H1 (cell line): ENCODE results near the gene ADD1.

ENCODE experiments used
- ASH2L ChIP-seq: fragments of 200-600, 300-600 bp; sonication (generic); IDR thresholded peaks from one replicate; pipeline ENCODE4 v1.7.1; 2017; ENCODE audit warnings: low read length
- CBX5 ChIP-seq: fragments of 300-800, 300-1000 bp; sonication (generic); IDR thresholded peaks from 2 replicates; pipeline ENCODE4 v1.7.1; 2016; ENCODE audit warnings: antibody characterized with exemption, low read length, low read depth
- EP300 ChIP-seq, 2 experiments: IDR thresholded peaks; 1 replicate in 1 of 2; 2 replicates in 1 of 2; pipeline ENCODE4 v1.6.1; 2011 to 2012; ENCODE audit warnings: low read depth in 2 of 2, low read length in 2 of 2, mild to moderate bottlenecking in 2 of 2, borderline replicate concordance in 1 of 2, inconsistent platforms in 1 of 2, moderate library complexity in 1 of 2
- EZH2 ChIP-seq: fragments of 200-600 bp; sonication (generic); IDR thresholded peaks from 2 replicates; pipeline ENCODE4 v1.7.1; 2012; ENCODE audit warnings: low read depth, mild to moderate bottlenecking, moderate library complexity, low read length, inconsistent platforms; ENCODE audit not compliant: severe bottlenecking
- GABPA ChIP-seq: IDR thresholded peaks from 2 replicates; pipeline ENCODE4 v1.6.1; 2011; ENCODE audit warnings: mild to moderate bottlenecking, low read length, moderate library complexity, borderline replicate concordance; ENCODE audit not compliant: insufficient read depth
- GTF2F1 ChIP-seq: IDR thresholded peaks from 2 replicates; pipeline ENCODE4 v1.6.1; 2012; ENCODE audit warnings: low read depth, low read length, improper control_type of control experiment, borderline replicate concordance
- JUN ChIP-seq: IDR thresholded peaks from 2 replicates; pipeline ENCODE4 v1.6.1; 2011; ENCODE audit warnings: low read depth, mild to moderate bottlenecking, improper control_type of control experiment, low read length
- KDM1A ChIP-seq: fragments of 200-600, 300-600 bp; sonication (generic); IDR thresholded peaks from 2 replicates; pipeline ENCODE4 v1.7.1; 2016; ENCODE audit warnings: mild to moderate bottlenecking, low read length, borderline replicate concordance
- POLR2A ChIP-seq, 2 experiments: IDR thresholded peaks; 1 replicate in 1 of 2; 2 replicates in 1 of 2; pipeline ENCODE4 v1.6.1; 2011; ENCODE audit warnings: low read depth in 2 of 2, low read length in 2 of 2, mild to moderate bottlenecking in 2 of 2; ENCODE audit errors: control extremely low read depth in 1 of 2
- POLR2AphosphoS5 ChIP-seq: IDR thresholded peaks from 2 replicates; pipeline ENCODE4 v1.6.1; 2011; ENCODE audit warnings: low read depth, low read length
- YY1 ChIP-seq: IDR thresholded peaks from 2 replicates; pipeline ENCODE4 v1.6.1; 2011; ENCODE audit warnings: low read depth, mild to moderate bottlenecking, low read length
- ZNF274 ChIP-seq: IDR thresholded peaks from 2 replicates; pipeline ENCODE4 v1.7.0; 2012; ENCODE audit warnings: low read length, borderline replicate concordance; ENCODE audit errors: extremely low read depth
- TF ChIP-seq, protein P1 (sequence below), 3 experiments: IDR thresholded peaks; 1 replicate in 2 of 3; 2 replicates in 1 of 3; pipeline versions ENCODE4 v1.5.1 to v1.6.1; 2011; ENCODE audit warnings: low read length in 3 of 3, mild to moderate bottlenecking in 3 of 3, inconsistent platforms in 2 of 3, low read depth in 1 of 3, moderate library complexity in 1 of 3; ENCODE audit not compliant: insufficient read depth in 1 of 3; ENCODE audit errors: control extremely low read depth in 1 of 3
- TF ChIP-seq, protein P2 (sequence below): IDR thresholded peaks from 2 replicates; pipeline ENCODE4 v1.6.1; 2012; ENCODE audit warnings: low read length, inconsistent platforms

DNA sequence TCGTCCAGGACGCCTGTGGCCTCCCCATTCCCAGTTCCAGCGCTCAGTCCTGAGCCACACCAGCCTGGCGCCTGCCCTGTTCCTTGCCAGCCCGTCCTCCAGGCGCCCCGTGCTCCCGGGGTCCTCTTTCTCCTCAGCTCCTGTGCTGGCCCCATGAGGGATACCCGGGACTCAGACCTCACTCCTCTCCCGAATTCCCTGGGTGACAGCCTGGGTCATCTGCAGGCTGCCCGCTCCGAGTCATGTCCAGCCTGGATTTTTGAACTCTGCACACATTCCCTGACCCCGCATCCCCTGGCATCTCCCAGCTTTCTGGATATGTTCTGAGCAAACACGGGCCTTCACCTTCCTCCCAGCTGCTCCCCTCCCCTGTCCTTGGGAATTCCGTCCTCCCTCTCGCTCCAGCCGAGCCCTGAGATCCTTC, 14.9 kb upstream of the ADD1 start:
- TF ChIP-seq JUN (no peak), KDM1A (no peak), POLR2A (IDR thresholded peaks at IDR 0.05; ENCODE audit: control extremely low read depth in 1 of 2, low read depth in 2 of 2, low read length in 2 of 2) (no peak), GTF2F1 (no peak), EZH2 (no peak), GABPA (no peak), POLR2AphosphoS5 (no peak), CBX5 (no peak), ZNF274 (no peak), EP300 (IDR thresholded peaks at IDR 0.05; ENCODE audit: borderline replicate concordance in 1 of 2, low read depth in 2 of 2, low read length in 2 of 2) (no peak), YY1 (no peak), ASH2L (no peak)
- TF ChIP-seq, protein P1, sequence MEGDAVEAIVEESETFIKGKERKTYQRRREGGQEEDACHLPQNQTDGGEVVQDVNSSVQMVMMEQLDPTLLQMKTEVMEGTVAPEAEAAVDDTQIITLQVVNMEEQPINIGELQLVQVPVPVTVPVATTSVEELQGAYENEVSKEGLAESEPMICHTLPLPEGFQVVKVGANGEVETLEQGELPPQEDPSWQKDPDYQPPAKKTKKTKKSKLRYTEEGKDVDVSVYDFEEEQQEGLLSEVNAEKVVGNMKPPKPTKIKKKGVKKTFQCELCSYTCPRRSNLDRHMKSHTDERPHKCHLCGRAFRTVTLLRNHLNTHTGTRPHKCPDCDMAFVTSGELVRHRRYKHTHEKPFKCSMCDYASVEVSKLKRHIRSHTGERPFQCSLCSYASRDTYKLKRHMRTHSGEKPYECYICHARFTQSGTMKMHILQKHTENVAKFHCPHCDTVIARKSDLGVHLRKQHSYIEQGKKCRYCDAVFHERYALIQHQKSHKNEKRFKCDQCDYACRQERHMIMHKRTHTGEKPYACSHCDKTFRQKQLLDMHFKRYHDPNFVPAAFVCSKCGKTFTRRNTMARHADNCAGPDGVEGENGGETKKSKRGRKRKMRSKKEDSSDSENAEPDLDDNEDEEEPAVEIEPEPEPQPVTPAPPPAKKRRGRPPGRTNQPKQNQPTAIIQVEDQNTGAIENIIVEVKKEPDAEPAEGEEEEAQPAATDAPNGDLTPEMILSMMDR (IDR thresholded peaks at IDR 0.05; ENCODE audit: control extremely low read depth in 1 of 3, insufficient read depth in 1 of 3, low read depth in 1 of 3, low read length in 3 of 3) = no peak
- TF ChIP-seq, protein P2, sequence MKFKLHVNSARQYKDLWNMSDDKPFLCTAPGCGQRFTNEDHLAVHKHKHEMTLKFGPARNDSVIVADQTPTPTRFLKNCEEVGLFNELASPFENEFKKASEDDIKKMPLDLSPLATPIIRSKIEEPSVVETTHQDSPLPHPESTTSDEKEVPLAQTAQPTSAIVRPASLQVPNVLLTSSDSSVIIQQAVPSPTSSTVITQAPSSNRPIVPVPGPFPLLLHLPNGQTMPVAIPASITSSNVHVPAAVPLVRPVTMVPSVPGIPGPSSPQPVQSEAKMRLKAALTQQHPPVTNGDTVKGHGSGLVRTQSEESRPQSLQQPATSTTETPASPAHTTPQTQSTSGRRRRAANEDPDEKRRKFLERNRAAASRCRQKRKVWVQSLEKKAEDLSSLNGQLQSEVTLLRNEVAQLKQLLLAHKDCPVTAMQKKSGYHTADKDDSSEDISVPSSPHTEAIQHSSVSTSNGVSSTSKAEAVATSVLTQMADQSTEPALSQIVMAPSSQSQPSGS = no peak
